Trophoblast cell (in vitro differentiated cells and primary cell): Measurements from ENCODE around the gene UBAC2.
"Not testable (repeated sequence)": the region's sequence is repeated elsewhere in the genome, so short reads cannot be mapped to it uniquely, and the experiment has no call there.

Source experiments
- DNase-seq, 2 donors: peaks; one replicate each; pipeline ENCODE4 v3.0.0-alpha.2; 2016
- H2AFZ ChIP-seq: 2 replicates; pipeline ENCODE4 v1.6.1; 2013; ENCODE audit warnings: low read length, moderate library complexity, mild to moderate bottlenecking; ENCODE audit not compliant: insufficient read depth, poor library complexity
- H2AK5ac ChIP-seq: 2 replicates; pipeline ENCODE4 v1.6.1; 2013; ENCODE audit warnings: mild to moderate bottlenecking, low read length
- H2BK120ac ChIP-seq: 2 replicates; pipeline ENCODE4 v1.6.1; 2013; ENCODE audit warnings: low read length, mild to moderate bottlenecking, moderate library complexity; ENCODE audit not compliant: insufficient read depth, poor library complexity
- H2BK12ac ChIP-seq: 2 replicates; pipeline ENCODE4 v1.6.1; 2013; ENCODE audit warnings: mild to moderate bottlenecking, low read length, moderate library complexity
- H2BK5ac ChIP-seq: 2 replicates; pipeline ENCODE4 v1.6.1; 2013; ENCODE audit warnings: low read length, low read depth, moderate library complexity, mild to moderate bottlenecking; ENCODE audit not compliant: poor library complexity
- H3K14ac ChIP-seq: 2 replicates; pipeline ENCODE4 v1.6.1; 2013; ENCODE audit warnings: mild to moderate bottlenecking, low read length
- H3K18ac ChIP-seq: 2 replicates; pipeline ENCODE4 v1.6.1; 2013; ENCODE audit warnings: mild to moderate bottlenecking, low read length
- H3K23ac ChIP-seq: 2 replicates; pipeline ENCODE4 v1.6.1; 2013; ENCODE audit warnings: low read length
- H3K27ac ChIP-seq: 2 replicates; pipeline ENCODE4 v1.5.1; 2013; ENCODE audit warnings: low read depth, mild to moderate bottlenecking, inconsistent platforms, low read length, moderate library complexity
- H3K27me3 ChIP-seq: 2 replicates; pipeline ENCODE4 v1.6.1; 2013; ENCODE audit warnings: inconsistent platforms, mild to moderate bottlenecking, low read length, moderate library complexity; ENCODE audit not compliant: insufficient read depth
- H3K36me3 ChIP-seq, 2 experiments: 1 replicate in 1 of 2; 2 replicates in 1 of 2; pipeline ENCODE4 v1.6.1; 2013; ENCODE audit warnings: low read length in 2 of 2, mild to moderate bottlenecking in 2 of 2, moderate library complexity in 1 of 2; ENCODE audit not compliant: insufficient read depth in 2 of 2, control insufficient read depth in 1 of 2
- H3K4ac ChIP-seq: 2 replicates; pipeline ENCODE4 v1.6.1; 2013; ENCODE audit warnings: low read depth, mild to moderate bottlenecking, low read length, moderate library complexity
- H3K4me1 ChIP-seq, 2 experiments: 1 replicate in 1 of 2; 2 replicates in 1 of 2; pipeline ENCODE4 v1.6.1; 2013; ENCODE audit warnings: low read length in 2 of 2, mild to moderate bottlenecking in 2 of 2, moderate library complexity in 1 of 2; ENCODE audit not compliant: insufficient read depth in 2 of 2, control insufficient read depth in 1 of 2
- H3K4me2 ChIP-seq: 2 replicates; pipeline ENCODE4 v1.6.1; 2013; ENCODE audit warnings: inconsistent platforms, mild to moderate bottlenecking, low read length, moderate library complexity
- H3K4me3 ChIP-seq: 2 replicates; pipeline ENCODE4 v1.5.1; 2013; ENCODE audit warnings: mild to moderate bottlenecking, low read depth, low read length, inconsistent platforms
- H3K79me1 ChIP-seq: one replicate; pipeline ENCODE4 v1.6.1; 2013; ENCODE audit warnings: low read length
- H3K79me2 ChIP-seq: 2 replicates; pipeline ENCODE4 v1.6.1; 2013; ENCODE audit warnings: low read length, mild to moderate bottlenecking; ENCODE audit not compliant: control insufficient read depth, insufficient read depth, poor library complexity
- H3K9ac ChIP-seq: 2 replicates; pipeline ENCODE4 v1.6.1; 2013; ENCODE audit warnings: mild to moderate bottlenecking, low read length
- H3K9me3 ChIP-seq: 2 replicates; pipeline ENCODE4 v1.6.1; 2013; ENCODE audit warnings: low read depth, mild to moderate bottlenecking, control low read depth, inconsistent platforms, low read length; ENCODE audit not compliant: insufficient read depth
- H4K12ac ChIP-seq: 2 replicates; pipeline ENCODE4 v1.6.1; 2013; ENCODE audit warnings: low read depth, mild to moderate bottlenecking, low read length, moderate library complexity
- H4K8ac ChIP-seq: 2 replicates; pipeline ENCODE4 v1.6.1; 2013; ENCODE audit warnings: low read depth, mild to moderate bottlenecking, low read length, moderate library complexity
- H4K91ac ChIP-seq: one replicate; pipeline ENCODE4 v1.6.1; 2013; ENCODE audit warnings: low read depth, mild to moderate bottlenecking, low read length, moderate library complexity
- WGBS: extraction: QIAGEN DNeasy Blood & Tissue Kit; methylation state at CpG from one replicate; pipeline ENCODE4 v1.1.7; 2013; ENCODE audit warnings: missing lambda C conversion rate; ENCODE audit not compliant: insufficient read length, insufficient coverage; ENCODE audit errors: extremely low coverage; 5-methylcytosine and 5-hydroxymethylcytosine counted together

The UBAC2 gene

DNA sequence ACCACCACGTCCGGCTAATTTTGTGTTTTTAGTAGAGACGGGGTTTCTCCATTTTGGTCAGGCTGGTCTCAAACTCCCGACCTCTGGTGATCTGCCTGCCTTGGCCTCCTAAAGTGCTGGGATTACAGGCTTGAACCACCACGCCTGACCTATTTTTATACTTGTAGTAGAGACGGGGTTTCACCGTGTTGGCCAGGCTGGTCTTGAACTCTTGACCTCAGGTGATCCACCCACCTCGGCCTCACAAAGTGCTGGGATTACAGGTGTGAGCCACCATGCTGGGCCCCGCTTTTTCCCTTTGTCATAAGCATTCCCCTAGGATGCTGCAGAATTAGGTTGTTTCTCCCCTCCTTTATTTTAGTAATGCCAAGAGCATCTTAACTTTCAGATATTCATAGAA, 10.0 kb downstream of the UBAC2 start:
- not testable (repeated sequence) for H3K4me1 ChIP-seq, H3K18ac ChIP-seq, H3K14ac ChIP-seq, H3K4me3 ChIP-seq, H3K23ac ChIP-seq, H3K79me2 ChIP-seq, H3K27me3 ChIP-seq, H4K12ac ChIP-seq, H2AK5ac ChIP-seq, H3K9ac ChIP-seq, H4K8ac ChIP-seq, H3K4ac ChIP-seq, DNase-seq, H2BK12ac ChIP-seq, H3K4me2 ChIP-seq, H2AFZ ChIP-seq, H3K27ac ChIP-seq, H4K91ac ChIP-seq, H3K9me3 ChIP-seq, H2BK120ac ChIP-seq, H2BK5ac ChIP-seq, H3K79me1 ChIP-seq, H3K36me3 ChIP-seq
- no CpG with 5 or more reads among the region's 9 CpGs for WGBS

GRCh38 chr13:99211421-99212035, 10.9 kb downstream of the UBAC2 start:
- no CpG with 5 or more reads among the region's 5 CpGs for WGBS
- Histone ChIP-seq H3K14ac (no peak overlapping the region), H4K8ac (no peak overlapping the region), H4K91ac (no peak overlapping the region), H3K23ac (peak overlapping the region; percentile 25), H3K27ac (no peak overlapping the region), H3K4me1 (peaks cover 0 to 4% of the 10 kb centered on the region in 2 experiments), H3K18ac (no peak overlapping the region), H4K12ac (no peak overlapping the region), H3K9ac (no peak overlapping the region), H3K4me2 (no peak overlapping the region), H3K79me1 (no peaks in the 10 kb centered on the region), H2AFZ (no peak overlapping the region), H2BK5ac (no peak overlapping the region), H2BK120ac (no peak overlapping the region), H3K4me3 (no peak overlapping the region), H3K36me3 (peaks cover 0 to 3% of the 10 kb centered on the region in 2 experiments), H2BK12ac (no peak overlapping the region), H3K9me3 (no peaks in the 10 kb centered on the region), H2AK5ac (no peak overlapping the region), H3K27me3 (no peaks in the 10 kb centered on the region), H3K4ac (peak overlapping the region; percentile 3), H3K79me2 (peaks cover 1% of the 10 kb centered on the region)
- DNase-seq = no peak

DNA sequence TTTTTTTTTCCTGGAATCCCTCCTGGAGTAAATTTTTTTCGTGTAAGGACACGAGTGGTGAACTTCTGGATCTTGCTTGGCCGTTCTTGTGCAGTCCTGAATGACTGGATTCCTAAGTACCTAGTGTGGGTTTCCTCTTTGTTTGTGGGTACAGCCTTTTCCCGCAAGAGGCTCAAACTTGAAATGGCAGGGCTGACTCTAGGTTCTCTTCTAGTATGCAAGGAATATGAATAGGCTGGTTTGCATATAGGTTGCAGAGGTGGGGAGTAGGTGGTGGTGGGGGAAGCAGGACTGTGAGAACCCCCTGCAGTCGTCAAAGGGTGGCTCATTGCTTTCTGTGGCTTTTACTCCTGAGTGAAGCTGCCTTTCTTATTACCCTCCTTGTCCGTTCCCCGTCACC, 13.6 kb downstream of the UBAC2 start:
- Histone ChIP-seq H3K9ac (no peak overlapping the region), H3K79me1 (no peaks in the 10 kb centered on the region), H4K8ac (no peak overlapping the region), H4K12ac (no peak overlapping the region), H2BK120ac (no peak overlapping the region), H3K14ac (no peak overlapping the region), H3K23ac (no peak overlapping the region), H2AFZ (no peak overlapping the region), H4K91ac (no peak overlapping the region), H2BK12ac (no peak overlapping the region), H3K27ac (no peak overlapping the region), H3K27me3 (no peaks in the 10 kb centered on the region), H3K9me3 (no peaks in the 10 kb centered on the region), H3K4me2 (no peak overlapping the region), H3K36me3 (no peaks in the 10 kb centered on the region), H3K4ac (peak overlapping the region; percentile 40), H3K18ac (peak overlapping the region; percentile 51), H2AK5ac (no peak overlapping the region), H3K79me2 (peaks cover 1% of the 10 kb centered on the region), H2BK5ac (no peak overlapping the region), H3K4me1 (peaks cover 0 to 3% of the 10 kb centered on the region in 2 experiments), H3K4me3 (no peak overlapping the region)
- DNase-seq = no peak
- no CpG with 5 or more reads among the region's 7 CpGs for WGBS

DNA sequence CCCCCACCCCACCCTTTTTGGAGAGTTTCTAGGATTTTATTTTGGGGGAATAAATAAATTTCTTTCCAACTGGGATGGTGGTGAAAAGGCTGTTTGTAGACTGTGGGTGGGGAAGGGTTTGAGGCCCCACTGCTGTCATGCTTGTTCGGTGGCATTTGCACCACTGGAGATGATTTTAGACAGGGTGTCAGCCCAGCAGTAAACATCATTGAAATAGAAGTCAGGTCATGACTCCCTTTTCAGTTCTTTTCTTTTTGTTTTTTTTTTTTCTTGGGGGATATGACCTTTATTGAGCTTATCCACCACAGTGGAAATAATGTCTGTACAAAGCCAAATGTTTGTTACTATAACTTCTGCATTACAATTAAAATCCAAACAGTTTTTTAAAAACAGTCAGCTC, 14.1 kb downstream of the UBAC2 start:
- no peak overlapping the region for H4K12ac ChIP-seq
- H3K36me3 ChIP-seq = no peaks in the 10 kb centered on the region
- H3K27ac ChIP-seq = no peak overlapping the region
- H3K4me2 ChIP-seq = no peak overlapping the region
- no peak overlapping the region for H2BK120ac ChIP-seq
- peak overlapping the region; percentile 40 for H3K4ac ChIP-seq
- no peak overlapping the region for H3K9ac ChIP-seq
- H3K27me3 ChIP-seq = no peaks in the 10 kb centered on the region
- DNase-seq = no peak
- no CpG with 5 or more reads among the region's 1 CpG for WGBS
- no peak overlapping the region for H2AFZ ChIP-seq
- no peak overlapping the region for H4K8ac ChIP-seq
- H3K18ac ChIP-seq = no peak overlapping the region
- H3K79me2 ChIP-seq = peaks cover 1% of the 10 kb centered on the region
- H3K14ac ChIP-seq = no peak overlapping the region
- no peak overlapping the region for H3K4me3 ChIP-seq
- no peak overlapping the region for H3K23ac ChIP-seq
- no peak overlapping the region for H4K91ac ChIP-seq
- H3K9me3 ChIP-seq = no peaks in the 10 kb centered on the region
- no peaks in the 10 kb centered on the region for H3K79me1 ChIP-seq
- H2BK5ac ChIP-seq = no peak overlapping the region
- H2BK12ac ChIP-seq = no peak overlapping the region
- H2AK5ac ChIP-seq = no peak overlapping the region
- peaks cover 0 to 3% of the 10 kb centered on the region in 2 experiments for H3K4me1 ChIP-seq
